ENCODE measurements around the gene SYT13. TPM values are rescaled to one million over a fixed set of nuclear protein-coding genes. Genes with fewer than 3 reads are reported as not detected.
A peak's percentile ranks its signal among the peaks of the same experiment; 100 is the strongest.

Gene SYT13
- total RNA-seq, 1 donor from 2014 or later = 0.50 TPM

- DNase-seq (ENCODE audit: low spot score) (no peak), ATAC-seq (no peak)
Observed at GRCh38 chr11:45225277-45225676, 60.9 kb downstream of the SYT13 start.

- DNase-seq (ENCODE audit: low spot score) (no peak), ATAC-seq (no peak)
Observed at GRCh38 chr11:45224766-45225165, 61.4 kb downstream of the SYT13 start.

- DNase-seq (ENCODE audit: low spot score) (no peak), ATAC-seq (no peak)
Observed at GRCh38 chr11:45223496-45223895, 62.6 kb downstream of the SYT13 start.

- DNase-seq (ENCODE audit: low spot score) (no peak), ATAC-seq (no peak)
Observed at GRCh38 chr11:45219411-45219810, 66.7 kb downstream of the SYT13 start.

- no peak for ATAC-seq
- DNase-seq (ENCODE audit: low spot score) = no peak
Observed at GRCh38 chr11:45218705-45219104, 67.4 kb downstream of the SYT13 start.

GRCh38 chr11:45217991-45218390 is 68.2 kb downstream of the SYT13 start:
- DNase-seq (ENCODE audit: low spot score) = no peak
- no peak for ATAC-seq

GRCh38 chr11:45216901-45217300 is 69.2 kb downstream of the SYT13 start:
- DNase-seq (ENCODE audit: low spot score) (no peak), ATAC-seq (no peak)

- ATAC-seq (no peak), DNase-seq (ENCODE audit: low spot score) (no peak)
Observed at GRCh38 chr11:45216031-45216430, 70.1 kb downstream of the SYT13 start.

- ATAC-seq = no peak
- no peak for DNase-seq (ENCODE audit: low spot score)
Observed at GRCh38 chr11:45215098-45215865, 70.9 kb downstream of the SYT13 start.

GRCh38 chr11:45213717-45214116 is 72.4 kb downstream of the SYT13 start:
- ATAC-seq (no peak), DNase-seq (ENCODE audit: low spot score) (no peak)

- ATAC-seq = no peak
Observed at GRCh38 chr11:45213316-45213665, 72.8 kb downstream of the SYT13 start.

GRCh38 chr11:45212566-45213315 is 73.4 kb downstream of the SYT13 start:
- ATAC-seq (no peak), DNase-seq (ENCODE audit: low spot score) (no peak)

More at GRCh38 chr11:45213316-45213665, 72.8 kb downstream of the SYT13 start:
- DNase-seq (ENCODE audit: low spot score) = no peak

GRCh38 chr11:45211732-45212131 is 74.4 kb downstream of the SYT13 start:
- DNase-seq (ENCODE audit: low spot score) = no peak
- no peak for ATAC-seq

- ATAC-seq (no peak), DNase-seq (ENCODE audit: low spot score) (no peak)
Observed at GRCh38 chr11:45210846-45211245, 75.3 kb downstream of the SYT13 start.

- ATAC-seq (peak; percentile 77), DNase-seq (ENCODE audit: low spot score) (peak; percentile 55)
Observed at GRCh38 chr11:45209891-45210699, 76.0 kb downstream of the SYT13 start.

- DNase-seq (ENCODE audit: low spot score) (no peak), ATAC-seq (no peak)
Observed at GRCh38 chr11:45209000-45209879, 76.9 kb downstream of the SYT13 start.

GRCh38 chr11:45208135-45208534 is 78.0 kb downstream of the SYT13 start:
- DNase-seq (ENCODE audit: low spot score) (no peak), ATAC-seq (no peak)

- DNase-seq (ENCODE audit: low spot score) (no peak), ATAC-seq (no peak)
Observed at GRCh38 chr11:45205978-45206377, 80.2 kb downstream of the SYT13 start.

GRCh38 chr11:45204761-45205160 is 81.4 kb downstream of the SYT13 start:
- no peak for DNase-seq (ENCODE audit: low spot score)

GRCh38 chr11:45193695-45194094 is 92.4 kb downstream of the SYT13 start:
- DNase-seq (ENCODE audit: low spot score) (no peak), ATAC-seq (no peak)

More at GRCh38 chr11:45204761-45205160, 81.4 kb downstream of the SYT13 start:
- no peak for ATAC-seq

Data from left lobe of liver (tissue), 2 donors.